Suprapubic skin (tissue), 3 donors: Measurements from ENCODE around the gene GABRD.

ENCODE experiments used
- CTCF ChIP-seq, 2 donors: fragments of 200-600 bp in 1 of 2; fragments of 450-650 bp in 1 of 2; sonication (generic) in 1 of 2; IDR thresholded peaks; one replicate each; pipeline ENCODE4 v1.5.1; 2016 to 2019; ENCODE audit warnings: antibody characterized with exemption in 2 of 2, mild to moderate bottlenecking in 1 of 2, moderate library complexity in 1 of 2
- POLR2AphosphoS5 ChIP-seq, 3 donors: sonication (generic); formaldehyde crosslinking; IDR thresholded peaks; one replicate each; pipeline ENCODE4 v1.6.1; 2017; ENCODE audit warnings: antibody characterized with exemption in 3 of 3

- no peak for TF ChIP-seq CTCF (IDR thresholded peaks at IDR 0.05)
- TF ChIP-seq POLR2AphosphoS5 (IDR thresholded peaks at IDR 0.05) = no peak
These were observed 48.2 kb downstream of the GABRD start for GRCh38 chr1:2067393-2067792.
